Cortex of kidney (tissue), 1 donor: ENCODE measurements around the gene MYL6B.
A peak's percentile ranks its signal among the peaks of the same experiment; 100 is the strongest.
"Not testable (repeated sequence)": the region's sequence is repeated elsewhere in the genome, so short reads cannot be mapped to it uniquely, and the experiment has no call there.

Experiments used
- DNase-seq: peaks from one replicate; lab custom pipeline; 2025; lab: John Stamatoyannopoulos, UW

Gene MYL6B

DNA sequence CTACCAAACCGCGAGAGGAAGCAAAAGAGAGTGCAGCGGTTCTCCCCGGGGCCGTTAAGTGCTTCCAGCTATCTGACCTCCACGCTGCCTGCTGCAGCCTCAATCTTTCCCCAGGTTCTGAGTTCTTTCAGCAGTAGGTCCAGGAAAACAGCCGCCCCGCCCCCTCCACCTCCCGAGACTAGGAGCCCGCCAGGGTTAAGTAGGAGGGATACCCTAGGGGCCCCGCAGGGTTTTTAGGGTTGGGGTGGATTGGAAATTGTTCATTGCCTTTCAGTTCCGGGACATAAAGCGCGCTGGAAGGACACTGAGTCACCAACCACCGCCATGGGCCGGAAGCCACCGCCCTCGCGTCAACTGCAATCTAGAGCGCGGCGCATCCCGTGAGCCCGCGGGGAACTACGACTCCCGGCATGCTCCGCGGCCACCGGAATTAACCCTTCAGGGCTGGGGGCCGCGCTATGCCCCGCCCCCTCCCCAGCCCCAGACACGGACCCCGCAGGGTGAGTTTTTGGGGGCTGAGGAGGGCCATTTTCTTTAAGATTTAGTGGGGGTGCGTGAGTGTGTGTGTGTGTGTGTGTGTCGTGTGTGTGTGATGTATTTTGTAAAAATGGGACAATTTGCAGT, at the start of gene MYL6B:
MYL6B (plus strand) TSS at position 456 of the 624 bp plus-strand sequence. CDS start 1,332 bp downstream, outside the sequence.
- DNase-seq = no peak

DNA sequence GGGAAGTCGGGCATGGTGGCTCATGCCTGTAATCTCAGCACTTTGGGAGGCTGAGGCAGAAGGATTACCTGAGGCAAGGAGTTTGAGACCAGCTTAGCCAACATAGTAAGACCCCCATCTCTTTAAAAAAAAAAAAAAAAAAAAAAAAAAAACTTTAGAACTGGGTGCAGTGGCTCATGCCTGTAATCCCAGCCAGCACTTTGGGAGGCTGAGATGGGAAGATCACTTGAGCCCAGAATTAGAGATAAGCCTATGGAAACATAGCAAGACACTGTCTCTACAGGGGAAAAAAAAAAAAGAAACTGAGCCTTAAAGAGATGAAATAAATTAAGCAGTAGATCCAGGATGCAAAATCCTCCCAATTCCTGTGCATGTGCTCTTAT, 49.7 kb upstream of the MYL6B start:
- no peak for DNase-seq

DNA sequence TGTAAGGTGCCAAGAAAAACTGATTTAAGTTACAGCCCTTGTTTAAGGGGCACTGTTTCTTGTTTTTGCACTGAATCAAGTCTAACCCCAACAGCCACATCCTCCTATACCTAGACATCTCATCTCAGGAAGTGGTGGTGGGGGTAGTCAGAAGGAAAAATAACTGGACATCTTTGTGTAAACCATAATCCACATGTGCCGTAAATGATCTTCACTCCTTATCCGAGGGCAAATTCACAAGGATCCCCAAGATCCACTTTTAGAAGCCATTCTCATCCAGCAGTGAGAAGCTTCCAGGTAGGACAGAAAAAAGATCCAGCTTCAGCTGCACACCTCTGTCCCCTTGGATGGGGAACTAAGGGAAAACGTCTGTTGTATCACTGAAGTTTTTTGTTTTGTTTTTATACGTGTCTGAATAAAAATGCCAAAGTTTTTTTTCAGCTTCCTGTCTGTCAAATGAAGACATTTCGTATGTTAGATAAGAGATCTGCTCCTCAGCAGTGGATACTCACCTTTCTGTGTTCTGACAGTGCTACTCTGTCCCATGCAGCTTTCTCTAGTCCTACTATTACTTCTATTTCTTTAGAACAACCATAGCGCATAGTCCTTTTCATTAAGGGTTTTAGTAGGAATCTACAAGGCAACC, 49.2 kb upstream of the MYL6B start:
- DNase-seq = no peak

DNA sequence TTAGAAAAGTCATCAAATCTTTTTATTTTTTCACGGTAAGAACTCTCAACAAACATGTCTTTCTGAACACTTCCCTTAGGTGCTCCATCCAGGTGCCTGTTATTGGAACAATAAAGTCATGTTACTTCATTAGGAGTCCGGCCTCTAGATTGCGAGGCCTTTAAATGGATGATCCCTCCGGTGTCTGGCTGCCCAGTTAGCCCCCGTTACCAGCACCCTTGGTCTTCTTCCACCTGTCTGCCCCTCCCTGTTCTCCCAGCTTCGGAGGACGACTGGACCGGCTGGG, 48.6 kb upstream of the MYL6B start:
- DNase-seq = no peak

DNA sequence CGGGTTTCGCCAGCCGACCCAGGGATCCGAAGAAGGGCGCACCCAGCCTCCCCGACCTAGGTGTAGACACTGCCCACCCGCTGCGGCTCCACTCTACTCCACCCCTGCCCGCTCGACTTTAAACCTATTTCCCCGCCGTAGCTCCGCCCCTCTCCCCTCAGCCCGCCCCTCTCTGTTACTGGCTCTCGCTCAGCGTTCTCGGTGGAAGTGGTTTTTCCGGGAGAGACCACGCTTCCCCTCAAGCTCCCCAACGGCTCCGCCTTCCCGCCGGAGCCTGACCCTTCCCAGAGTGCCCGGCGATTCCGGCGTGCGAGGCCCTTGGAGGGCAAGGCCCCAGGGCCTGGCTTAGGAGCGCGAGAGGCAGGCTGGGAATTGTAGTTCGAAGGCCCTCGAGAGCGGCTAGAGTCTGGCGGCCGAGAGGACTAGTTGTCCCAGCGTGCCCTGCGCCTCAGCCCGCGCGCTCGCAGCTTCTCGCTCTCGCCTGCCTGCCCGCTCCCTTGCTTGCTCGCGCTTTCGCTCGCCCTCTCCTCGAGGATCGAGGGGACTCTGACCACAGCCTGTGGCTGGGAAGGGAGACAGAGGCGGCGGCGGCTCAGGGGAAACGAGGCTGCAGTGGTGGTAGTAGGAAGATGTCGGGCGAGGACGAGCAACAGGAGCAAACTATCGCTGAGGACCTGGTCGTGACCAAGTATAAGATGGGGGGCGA, 48.1 kb upstream of the MYL6B start, which contains the start of gene PA2G4:
PA2G4 (plus strand) TSS at position 451 of the 706 bp plus-strand sequence; CDS start at position 630, 179 bp downstream.
- DNase-seq = peak; percentile 94

DNA sequence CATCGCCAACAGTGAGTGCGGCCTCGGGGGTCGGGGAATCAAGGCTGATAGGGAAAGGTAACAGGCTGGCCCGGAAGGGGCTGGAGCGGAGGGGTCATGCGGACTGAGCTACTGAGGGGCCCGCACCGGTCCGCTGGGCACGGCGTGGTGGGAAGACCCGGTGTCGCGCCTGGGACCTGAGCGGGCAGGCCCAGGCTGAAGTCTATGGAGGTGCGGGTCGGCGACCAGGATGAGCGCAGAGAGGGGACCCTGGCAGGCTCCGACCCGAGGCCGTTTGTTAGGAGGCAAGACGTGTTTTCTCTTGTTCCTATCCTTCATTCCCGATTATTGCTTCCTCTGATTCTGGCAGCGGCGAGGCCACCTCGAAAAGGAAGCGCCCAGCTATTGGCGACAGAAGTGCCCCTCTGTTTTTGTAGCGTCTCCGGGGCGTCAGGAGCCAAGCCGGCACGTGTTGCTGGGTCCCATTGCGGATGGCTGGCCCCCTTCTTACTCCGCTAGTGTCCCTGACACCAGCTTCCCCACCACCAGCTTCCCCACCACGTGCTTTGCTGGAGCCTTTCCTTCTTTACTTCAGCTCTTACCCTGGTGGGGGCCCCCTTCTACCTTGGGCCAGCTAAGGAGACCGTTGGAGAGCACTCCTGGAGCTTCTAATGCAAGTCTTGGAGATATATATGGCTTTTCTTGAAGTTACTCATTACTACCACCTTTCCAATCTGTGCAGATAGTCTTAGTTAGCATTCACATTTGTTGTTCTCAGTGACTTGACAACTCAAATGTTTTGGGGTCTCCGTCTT, 47.4 kb upstream of the MYL6B start:
- DNase-seq = no peak

DNA sequence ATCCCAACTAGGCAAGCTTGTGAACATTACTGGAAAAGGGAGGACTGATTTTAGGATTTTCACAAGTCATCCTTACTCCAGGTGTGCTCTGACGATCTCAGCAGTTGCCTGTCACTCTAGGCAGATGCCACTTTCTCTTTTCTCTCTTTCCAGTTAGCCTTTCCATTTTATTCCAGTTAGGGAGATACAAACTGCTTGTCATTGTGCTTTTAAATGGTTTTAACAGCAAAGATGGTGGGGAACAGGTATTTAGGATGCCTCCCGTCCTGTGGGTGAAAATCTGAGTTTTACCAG, 46.8 kb upstream of the MYL6B start:
- DNase-seq = no peak

DNA sequence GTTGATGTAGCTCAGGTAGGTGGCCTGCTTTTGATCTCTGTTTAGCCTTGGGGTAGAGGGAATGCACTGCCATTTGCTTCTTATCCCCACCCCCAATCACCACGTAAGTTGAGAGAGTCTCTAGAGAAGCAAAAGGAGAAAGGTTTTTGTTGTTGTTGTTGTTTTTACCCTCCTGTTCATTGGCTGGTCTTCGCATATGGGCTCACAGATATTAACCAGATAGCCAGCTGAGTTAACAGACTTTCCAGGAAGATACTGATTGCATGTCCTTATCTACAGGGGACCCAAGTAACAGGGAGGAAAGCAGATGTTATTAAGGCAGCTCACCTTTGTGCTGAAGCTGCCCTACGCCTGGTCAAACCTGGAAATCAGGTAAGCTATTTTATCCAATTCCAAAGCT, 45.1 kb upstream of the MYL6B start:
- DNase-seq = no peak

DNA sequence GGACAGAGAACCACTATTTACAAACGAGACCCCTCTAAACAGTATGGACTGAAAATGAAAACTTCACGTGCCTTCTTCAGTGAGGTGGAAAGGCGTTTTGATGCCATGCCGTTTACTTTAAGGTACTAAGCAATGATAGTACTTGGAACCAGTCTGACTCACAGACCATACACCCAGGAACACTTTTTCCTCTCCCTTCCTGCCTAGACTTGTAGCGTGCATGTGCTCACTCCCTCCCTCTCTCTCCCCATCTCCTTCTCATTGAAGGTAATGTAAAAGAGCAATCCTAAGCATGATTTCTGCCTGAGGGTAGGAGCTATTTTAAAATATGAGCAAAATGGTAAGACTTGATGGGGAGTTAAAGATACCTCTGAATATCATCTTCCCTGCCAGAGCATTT, 41.8 kb upstream of the MYL6B start:
- DNase-seq = no peak

DNA sequence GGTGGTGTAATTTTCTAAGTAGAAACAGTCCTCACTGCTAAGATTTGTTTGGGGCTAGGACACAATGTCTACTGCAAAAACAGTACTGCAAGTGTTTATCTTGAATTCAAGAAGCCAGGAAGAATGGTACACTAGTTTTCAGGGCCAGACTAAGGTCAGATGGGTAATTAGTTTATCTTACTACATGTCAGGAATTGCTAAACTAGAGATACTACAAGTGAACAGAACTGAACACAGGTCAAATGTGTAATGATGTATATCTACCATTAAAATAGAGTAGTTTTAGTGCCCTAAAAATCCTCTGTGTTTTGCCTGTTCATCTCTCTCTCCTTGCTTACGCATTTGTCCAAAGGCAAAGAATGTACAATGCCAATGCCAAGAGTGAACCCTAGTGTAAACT, 38.3 kb upstream of the MYL6B start:
- no peak for DNase-seq

DNA sequence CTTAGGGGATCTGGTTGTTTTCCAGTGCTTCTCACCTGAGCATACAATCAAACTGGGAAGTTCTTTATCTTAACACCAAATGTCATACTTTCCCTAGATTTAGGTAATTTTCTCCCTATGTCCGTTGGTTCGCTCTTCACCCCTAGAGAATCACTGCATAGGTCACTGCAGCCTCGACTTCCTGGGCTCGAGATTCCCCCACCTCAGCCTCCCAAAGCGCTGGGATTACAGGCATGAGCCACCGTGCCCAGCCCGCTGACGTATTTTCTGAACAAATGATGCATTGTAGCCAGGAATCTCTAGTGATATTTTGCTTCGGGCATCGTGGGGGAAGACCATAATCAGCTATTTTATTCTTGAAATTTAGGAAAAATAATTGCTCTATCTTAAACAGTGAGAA, 37.1 kb upstream of the MYL6B start:
- no peak for DNase-seq

DNA sequence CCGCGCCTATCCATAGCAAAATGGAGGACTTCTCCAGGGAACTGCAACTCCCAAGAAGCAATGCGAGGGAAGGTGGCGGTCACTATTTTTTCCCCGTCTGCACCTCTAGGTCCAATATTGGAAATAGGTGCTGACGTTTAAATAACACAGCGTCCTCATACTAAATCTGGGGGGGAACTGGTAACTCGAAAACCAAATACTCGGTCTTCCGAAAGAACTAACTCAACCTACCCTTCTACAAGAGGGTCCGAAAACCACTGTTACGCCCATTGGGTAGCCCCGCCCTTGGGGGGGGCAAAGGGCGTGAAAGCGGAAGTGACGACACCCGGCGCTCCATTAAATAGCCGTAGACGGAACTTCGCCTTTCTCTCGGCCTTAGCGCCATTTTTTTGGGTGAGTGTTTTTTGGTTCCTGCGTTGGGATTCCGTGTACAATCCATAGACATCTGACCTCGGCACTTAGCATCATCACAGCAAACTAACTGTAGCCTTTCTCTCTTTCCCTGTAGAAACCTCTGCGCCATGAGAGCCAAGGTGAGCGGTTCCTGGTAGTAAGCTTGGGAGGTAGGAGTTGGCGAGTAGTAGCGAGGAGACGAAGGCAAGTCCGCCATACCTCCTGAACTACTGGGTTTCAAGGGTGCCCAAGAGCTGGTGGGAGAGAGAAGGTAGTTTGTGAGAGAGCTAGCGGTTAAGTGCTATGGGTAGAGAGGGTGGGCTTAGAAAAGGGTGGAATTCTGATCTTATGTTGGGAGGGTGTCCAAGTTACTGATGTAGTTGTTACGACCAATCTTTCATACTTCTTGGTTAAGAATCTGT, 35.9 kb upstream of the MYL6B start, which contains the start of gene RPL41:
RPL41 (plus strand) TSS at position 367 of the 815 bp plus-strand sequence.
- no peak for DNase-seq

DNA sequence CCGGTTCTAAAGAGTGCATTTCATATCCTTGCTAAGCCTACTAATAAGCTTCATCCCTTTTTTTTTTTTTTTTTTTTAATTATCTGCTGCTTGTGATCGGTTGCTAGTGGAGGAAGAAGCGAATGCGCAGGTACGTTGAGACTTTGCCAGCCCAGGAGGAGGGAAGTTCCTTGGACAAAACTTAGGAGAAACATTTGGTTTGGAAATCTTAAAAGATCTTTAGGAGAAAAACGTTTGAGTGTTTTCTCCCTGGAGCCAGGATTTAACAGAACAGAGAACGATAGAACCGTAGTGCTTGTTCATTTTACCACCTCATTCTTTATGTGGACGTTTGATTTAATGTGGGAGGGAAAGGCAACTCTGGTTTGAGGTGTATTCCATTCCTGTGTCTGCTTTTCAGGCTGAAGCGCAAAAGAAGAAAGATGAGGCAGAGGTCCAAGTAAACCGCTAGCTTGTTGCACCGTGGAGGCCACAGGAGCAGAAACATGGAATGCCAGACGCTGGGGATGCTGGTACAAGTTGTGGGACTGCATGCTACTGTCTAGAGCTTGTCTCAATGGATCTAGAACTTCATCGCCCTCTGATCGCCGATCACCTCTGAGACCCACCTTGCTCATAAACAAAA, 35.2 kb upstream of the MYL6B start:
- DNase-seq = not testable (repeated sequence)

DNA sequence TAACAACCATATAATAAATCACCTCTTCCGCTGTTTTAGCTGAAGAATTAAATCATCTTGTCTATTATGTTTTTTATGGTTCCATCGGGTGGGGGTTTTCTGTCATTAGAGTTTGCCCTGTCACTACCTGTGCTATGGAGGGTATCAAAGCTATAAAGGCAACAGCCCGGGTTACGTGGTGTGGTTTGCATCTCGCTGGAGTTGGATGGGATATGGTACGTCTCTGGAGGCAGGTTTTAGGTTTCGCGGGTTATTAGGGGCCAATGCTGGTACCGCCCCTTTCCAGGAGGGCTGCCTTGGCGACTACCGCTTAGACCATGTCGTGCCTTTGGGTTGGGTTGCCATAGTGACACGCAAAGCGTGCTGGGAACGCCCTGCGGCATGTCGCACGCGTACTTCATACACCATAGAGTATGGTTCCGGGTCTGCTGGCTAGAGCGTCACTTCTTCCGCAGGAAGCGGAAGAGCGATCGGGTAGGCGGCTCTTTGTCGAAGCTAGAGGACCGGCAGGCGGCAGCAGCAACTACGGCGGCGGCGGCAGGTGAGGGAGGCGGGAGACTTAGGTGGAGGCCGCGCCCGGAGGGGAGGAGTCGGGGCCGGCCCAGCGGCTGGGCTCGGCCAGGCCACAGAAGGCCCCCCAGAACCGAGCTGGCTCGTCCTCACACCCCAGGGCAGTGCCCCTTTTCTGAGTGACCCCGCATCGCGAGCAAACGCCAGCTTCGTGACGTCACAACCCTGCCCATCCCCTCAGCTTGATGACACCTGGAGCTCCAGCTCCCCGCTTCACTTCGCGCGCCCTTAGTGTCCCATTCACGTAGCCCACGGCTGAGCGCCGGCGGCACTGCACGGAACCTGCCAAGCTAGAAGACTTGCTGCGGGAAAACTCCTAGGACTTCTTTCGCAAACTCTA, 34.4 kb upstream of the MYL6B start, which contains the start of gene ZC3H10:
ZC3H10 (plus strand) TSS at position 489 of the 910 bp plus-strand sequence. CDS start 2,297 bp downstream, outside the sequence.
- no peak for DNase-seq

DNA sequence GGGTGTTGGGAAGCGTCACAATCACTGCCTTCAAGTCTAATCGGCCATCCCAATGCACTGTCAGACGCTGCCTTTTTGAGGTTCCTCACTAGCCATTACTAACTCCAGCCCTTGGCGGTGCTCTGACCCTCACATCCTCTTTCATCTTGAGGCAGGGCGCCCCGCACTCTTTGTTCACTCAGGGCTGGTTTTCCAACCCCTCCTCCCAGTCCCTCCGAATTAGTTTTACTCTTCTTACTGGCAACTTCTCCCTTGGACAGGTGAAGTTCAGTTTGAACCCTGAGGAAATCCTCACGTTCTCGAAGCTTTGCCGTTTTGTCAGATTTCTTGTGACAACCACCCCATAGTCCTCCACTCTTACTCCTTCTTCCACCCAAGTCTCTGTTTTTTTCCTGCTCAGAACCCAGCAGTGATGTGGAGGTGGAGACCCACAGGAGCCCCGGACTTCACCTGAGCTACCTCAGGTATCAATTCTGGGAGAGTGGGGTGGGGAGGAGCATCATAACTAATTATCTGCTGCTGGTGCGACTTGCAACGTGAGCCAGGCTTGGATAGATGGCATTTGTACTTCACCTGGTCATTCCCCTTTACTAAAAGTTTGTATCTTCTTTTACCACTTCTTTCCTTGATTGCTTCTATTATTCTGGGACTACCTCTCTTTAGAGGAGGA, 33.6 kb upstream of the MYL6B start:
- DNase-seq = no peak

DNA sequence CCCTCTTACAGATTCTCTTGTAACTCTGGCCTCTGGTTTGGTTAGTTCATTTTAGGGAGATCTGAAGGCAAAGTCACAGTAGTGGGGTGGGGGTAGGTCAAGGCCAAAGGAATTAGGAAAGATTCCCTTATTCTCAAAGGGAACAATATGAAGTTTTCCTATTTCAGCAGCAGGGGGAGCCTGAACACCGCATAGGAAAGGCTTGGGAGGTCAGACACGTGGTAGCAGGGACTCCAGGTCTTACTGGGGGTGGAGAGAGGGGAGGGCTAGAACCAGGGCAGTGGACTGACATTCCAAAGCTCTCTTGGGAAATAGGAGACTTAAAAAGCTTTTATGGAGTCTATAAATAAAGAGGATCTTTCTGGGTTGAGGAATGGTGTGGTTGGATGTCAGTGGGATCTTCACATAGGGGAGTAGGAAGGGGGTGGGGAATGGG, 33.0 kb upstream of the MYL6B start:
- no peak for DNase-seq

DNA sequence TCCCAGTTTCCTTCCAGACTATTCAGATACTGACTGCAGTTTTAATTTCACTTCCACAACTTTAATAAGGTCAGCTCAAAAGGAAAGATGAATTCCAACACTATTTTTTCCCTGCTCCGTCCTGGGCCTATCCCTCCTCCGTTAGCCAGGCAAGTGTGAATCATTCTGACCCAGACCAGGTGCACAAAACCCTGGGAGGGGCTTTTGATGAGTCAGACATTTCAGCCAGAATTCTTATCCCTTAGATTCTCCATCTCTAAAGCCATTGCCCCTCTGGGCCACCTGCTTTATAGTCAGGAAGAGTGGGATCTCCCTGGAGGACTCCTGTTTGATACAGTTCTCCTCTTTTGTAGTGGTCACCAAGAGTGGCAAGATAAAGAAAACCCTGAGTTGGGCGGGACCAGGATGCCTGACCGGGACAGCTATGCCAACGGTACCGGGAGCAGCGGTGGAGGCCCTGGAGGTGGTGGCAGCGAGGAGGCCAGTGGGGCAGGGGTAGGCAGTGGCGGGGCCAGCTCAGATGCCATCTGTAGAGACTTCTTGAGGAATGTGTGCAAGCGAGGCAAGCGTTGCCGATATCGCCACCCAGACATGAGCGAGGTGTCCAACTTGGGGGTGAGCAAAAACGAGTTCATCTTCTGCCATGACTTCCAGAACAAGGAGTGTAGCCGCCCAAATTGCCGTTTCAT, 32.1 kb upstream of the MYL6B start:
- no peak for DNase-seq

DNA sequence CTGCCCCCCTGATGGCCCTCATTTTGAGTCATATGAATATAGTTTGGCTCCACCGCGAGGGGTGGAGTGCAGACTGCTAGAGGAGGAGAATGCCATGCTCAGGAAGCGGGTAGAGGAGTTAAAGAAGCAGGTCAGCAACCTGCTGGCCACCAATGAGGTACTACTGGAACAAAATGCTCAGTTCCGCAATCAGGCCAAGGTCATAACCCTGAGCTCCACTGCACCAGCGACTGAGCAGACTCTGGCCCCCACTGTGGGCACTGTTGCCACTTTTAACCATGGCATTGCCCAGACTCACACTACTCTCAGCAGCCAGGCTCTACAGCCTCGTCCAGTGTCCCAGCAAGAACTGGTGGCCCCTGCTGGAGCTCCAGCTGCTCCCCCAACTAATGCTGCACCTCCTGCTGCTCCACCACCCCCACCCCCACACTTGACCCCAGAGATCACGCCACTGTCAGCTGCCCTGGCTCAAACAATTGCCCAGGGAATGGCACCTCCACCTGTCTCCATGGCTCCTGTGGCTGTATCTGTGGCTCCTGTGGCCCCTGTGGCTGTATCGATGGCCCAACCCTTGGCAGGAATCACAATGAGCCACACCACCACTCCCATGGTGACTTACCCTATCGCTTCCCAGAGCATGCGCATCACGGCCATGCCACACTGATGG, 31.1 kb upstream of the MYL6B start:
- no peak for DNase-seq
